ENCODE results near the gene CRYBA4. TPM values are rescaled to one million over a fixed set of nuclear protein-coding genes. Genes with fewer than 3 reads are reported as not detected.

Gene CRYBA4
- total RNA-seq, 1 donor: not detected

DNA sequence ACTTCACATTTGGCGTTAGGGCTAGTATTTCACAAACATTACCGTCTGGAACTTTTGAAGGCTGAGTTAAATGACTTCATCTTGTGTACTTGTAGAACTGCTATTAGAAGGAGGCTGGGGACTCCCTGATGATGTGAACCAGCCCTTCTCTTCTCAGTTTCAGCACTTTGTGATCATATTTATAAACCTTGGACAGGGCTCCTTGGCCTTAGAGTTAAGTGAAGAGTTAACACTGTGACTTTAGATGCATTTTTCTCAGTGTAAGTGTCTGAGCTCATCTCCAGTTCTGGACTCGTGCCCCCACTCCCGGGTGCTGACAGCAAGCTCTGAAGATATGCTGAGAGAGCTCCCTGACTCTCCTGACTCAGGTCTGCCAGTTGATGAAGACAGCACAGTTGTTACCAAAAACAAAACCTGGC is 44.1 kb downstream of the CRYBA4 start:
- H3K79me2 ChIP-seq (ENCODE audit: insufficient read depth, low read length): no peaks in the 10 kb centered on the region
- H2AFZ ChIP-seq (ENCODE audit: low read length): peak overlapping the region; percentile 28
- peak overlapping the region; percentile 43 for H3K4me2 ChIP-seq (ENCODE audit: insufficient read depth, low read length)
- peak overlapping the region; percentile 19 for H3K4me3 ChIP-seq (ENCODE audit: insufficient read depth, low read length)
- peak overlapping the region; percentile 13 for H3K27ac ChIP-seq (ENCODE audit: low read depth, low read length)
- H3K4me1 ChIP-seq (ENCODE audit: insufficient read depth, low read length): peaks cover 15% of the 10 kb centered on the region
- TF ChIP-seq, protein P1, sequence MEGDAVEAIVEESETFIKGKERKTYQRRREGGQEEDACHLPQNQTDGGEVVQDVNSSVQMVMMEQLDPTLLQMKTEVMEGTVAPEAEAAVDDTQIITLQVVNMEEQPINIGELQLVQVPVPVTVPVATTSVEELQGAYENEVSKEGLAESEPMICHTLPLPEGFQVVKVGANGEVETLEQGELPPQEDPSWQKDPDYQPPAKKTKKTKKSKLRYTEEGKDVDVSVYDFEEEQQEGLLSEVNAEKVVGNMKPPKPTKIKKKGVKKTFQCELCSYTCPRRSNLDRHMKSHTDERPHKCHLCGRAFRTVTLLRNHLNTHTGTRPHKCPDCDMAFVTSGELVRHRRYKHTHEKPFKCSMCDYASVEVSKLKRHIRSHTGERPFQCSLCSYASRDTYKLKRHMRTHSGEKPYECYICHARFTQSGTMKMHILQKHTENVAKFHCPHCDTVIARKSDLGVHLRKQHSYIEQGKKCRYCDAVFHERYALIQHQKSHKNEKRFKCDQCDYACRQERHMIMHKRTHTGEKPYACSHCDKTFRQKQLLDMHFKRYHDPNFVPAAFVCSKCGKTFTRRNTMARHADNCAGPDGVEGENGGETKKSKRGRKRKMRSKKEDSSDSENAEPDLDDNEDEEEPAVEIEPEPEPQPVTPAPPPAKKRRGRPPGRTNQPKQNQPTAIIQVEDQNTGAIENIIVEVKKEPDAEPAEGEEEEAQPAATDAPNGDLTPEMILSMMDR (IDR thresholded peaks at IDR 0.05; ENCODE audit: extremely low read depth, low read depth, low read length): no peak
- H4K20me1 ChIP-seq (ENCODE audit: insufficient read depth, low read length): no peaks in the 10 kb centered on the region
- no peaks in the 10 kb centered on the region for H3K9me3 ChIP-seq (ENCODE audit: low read depth, low read length)
- peak; percentile 74 for DNase-seq (ENCODE audit: insufficient read length, low spot score, missing footprints)
- no peaks in the 10 kb centered on the region for H3K36me3 ChIP-seq (ENCODE audit: insufficient read depth, low read length)
- peaks cover 16% of the 10 kb centered on the region for H3K27me3 ChIP-seq (ENCODE audit: insufficient read depth, low read length)

- no peaks in the 10 kb centered on the region for H3K9me3 ChIP-seq (ENCODE audit: low read depth, low read length)
- TF ChIP-seq, protein P1 (IDR thresholded peaks at IDR 0.05; ENCODE audit: extremely low read depth, low read depth, low read length): no peak
- no peaks in the 10 kb centered on the region for H3K79me2 ChIP-seq (ENCODE audit: insufficient read depth, low read length)
- peaks cover 12% of the 10 kb centered on the region for H3K27me3 ChIP-seq (ENCODE audit: insufficient read depth, low read length)
- no peak overlapping the region for H3K4me3 ChIP-seq (ENCODE audit: insufficient read depth, low read length)
- peaks cover 16% of the 10 kb centered on the region for H3K4me1 ChIP-seq (ENCODE audit: insufficient read depth, low read length)
- H4K20me1 ChIP-seq (ENCODE audit: insufficient read depth, low read length): no peaks in the 10 kb centered on the region
- H3K27ac ChIP-seq (ENCODE audit: low read depth, low read length): no peak overlapping the region
- H3K4me2 ChIP-seq (ENCODE audit: insufficient read depth, low read length): no peak overlapping the region
- H3K36me3 ChIP-seq (ENCODE audit: insufficient read depth, low read length): no peaks in the 10 kb centered on the region
- DNase-seq (ENCODE audit: insufficient read length, low spot score, missing footprints): no peak
- H2AFZ ChIP-seq (ENCODE audit: low read length): no peak overlapping the region
Observed at GRCh38 chr22:26667140-26667539, 45.4 kb downstream of the CRYBA4 start.

- Histone ChIP-seq H3K4me2 (ENCODE audit: insufficient read depth, low read length) (no peak overlapping the region), H3K4me1 (ENCODE audit: insufficient read depth, low read length) (peaks cover 29% of the 10 kb centered on the region), H3K36me3 (ENCODE audit: insufficient read depth, low read length) (no peaks in the 10 kb centered on the region), H3K9me3 (ENCODE audit: low read depth, low read length) (no peaks in the 10 kb centered on the region), H3K79me2 (ENCODE audit: insufficient read depth, low read length) (peaks cover 10% of the 10 kb centered on the region), H4K20me1 (ENCODE audit: insufficient read depth, low read length) (no peaks in the 10 kb centered on the region), H3K27ac (ENCODE audit: low read depth, low read length) (no peak overlapping the region), H3K27me3 (ENCODE audit: insufficient read depth, low read length) (no peaks in the 10 kb centered on the region), H2AFZ (ENCODE audit: low read length) (no peak overlapping the region), H3K4me3 (ENCODE audit: insufficient read depth, low read length) (no peak overlapping the region)
- DNase-seq (ENCODE audit: insufficient read length, low spot score, missing footprints): peak; percentile 92
- TF ChIP-seq, protein P1 (IDR thresholded peaks at IDR 0.05; ENCODE audit: extremely low read depth, low read depth, low read length): peak; percentile 53
Observed at GRCh38 chr22:26669060-26669481, 47.3 kb downstream of the CRYBA4 start.

- Histone ChIP-seq H3K36me3 (ENCODE audit: insufficient read depth, low read length) (no peaks in the 10 kb centered on the region), H3K79me2 (ENCODE audit: insufficient read depth, low read length) (peaks cover 24% of the 10 kb centered on the region), H3K27ac (ENCODE audit: low read depth, low read length) (no peak overlapping the region), H3K9me3 (ENCODE audit: low read depth, low read length) (no peaks in the 10 kb centered on the region), H3K4me1 (ENCODE audit: insufficient read depth, low read length) (peaks cover 29% of the 10 kb centered on the region), H3K4me3 (ENCODE audit: insufficient read depth, low read length) (no peak overlapping the region), H3K4me2 (ENCODE audit: insufficient read depth, low read length) (no peak overlapping the region), H2AFZ (ENCODE audit: low read length) (no peak overlapping the region), H3K27me3 (ENCODE audit: insufficient read depth, low read length) (no peaks in the 10 kb centered on the region), H4K20me1 (ENCODE audit: insufficient read depth, low read length) (no peaks in the 10 kb centered on the region)
- TF ChIP-seq, protein P1 (IDR thresholded peaks at IDR 0.05; ENCODE audit: extremely low read depth, low read depth, low read length): no peak
- no peak for DNase-seq (ENCODE audit: insufficient read length, low spot score, missing footprints)
Observed at GRCh38 chr22:26670459-26670858, 48.7 kb downstream of the CRYBA4 start.
